Right forelimb (tissue), 1 donor: Measurements from ENCODE around the gene PEX10.

ENCODE experiments used
- DNase-seq: peaks from one replicate; pipeline ENCODE4 v3.0.0-alpha.2; 2018

The PEX10 gene

GRCh38 chr1:2418791-2419320 lies 6.5 kb upstream of the PEX10 start:
- DNase-seq, result no peak

GRCh38 chr1:2417833-2418225 lies 5.5 kb upstream of the PEX10 start:
- no peak for DNase-seq

GRCh38 chr1:2417083-2417832 lies 4.9 kb upstream of the PEX10 start:
- no peak for DNase-seq

GRCh38 chr1:2416403-2416802 lies 4.0 kb upstream of the PEX10 start:
- DNase-seq, result no peak

- no peak for DNase-seq
Observed at GRCh38 chr1:2415801-2416208, 3.4 kb upstream of the PEX10 start.

- DNase-seq, result no peak
Observed at GRCh38 chr1:2415337-2415736, 3.0 kb upstream of the PEX10 start.

GRCh38 chr1:2414297-2414958 lies 2.1 kb upstream of the PEX10 start:
- peak; percentile 87 for DNase-seq

GRCh38 chr1:2413495-2414296 lies 1.3 kb upstream of the PEX10 start:
- DNase-seq, result no peak

- no peak for DNase-seq
Observed at GRCh38 chr1:2412773-2413494, 570 bp upstream of the PEX10 start.

GRCh38 chr1:2411801-2412394 lies 466 bp downstream of the PEX10 start:
- DNase-seq, result peak; percentile 62

- no peak for DNase-seq
Observed at GRCh38 chr1:2409745-2410144, 2.6 kb downstream of the PEX10 start.

GRCh38 chr1:2408859-2409276 lies 3.5 kb downstream of the PEX10 start:
- DNase-seq, result no peak

- DNase-seq, result no peak
Observed at GRCh38 chr1:2408456-2408855, 3.9 kb downstream of the PEX10 start.

- no peak for DNase-seq
Observed at GRCh38 chr1:2407991-2408275, 4.4 kb downstream of the PEX10 start.

- DNase-seq, result no peak
Observed at GRCh38 chr1:2407166-2407990, 5.0 kb downstream of the PEX10 start.

- no peak for DNase-seq
Observed at GRCh38 chr1:2406451-2407041, 5.8 kb downstream of the PEX10 start.

- DNase-seq, result no peak
Observed at GRCh38 chr1:2405588-2406295, 6.6 kb downstream of the PEX10 start.

GRCh38 chr1:2404890-2405511 lies 7.4 kb downstream of the PEX10 start:
- no peak for DNase-seq

GRCh38 chr1:2404142-2404889 lies 8.0 kb downstream of the PEX10 start:
- no peak for DNase-seq
